Measurements from ENCODE around the gene MGAT4A. TPM values are rescaled to one million over a fixed set of nuclear protein-coding genes. Genes with fewer than 3 reads are reported as not detected.

The MGAT4A gene
- total and polyA plus RNA-seq, 9 of the 15 experiments (the other 6 are each of a cell fraction or from before 2014, with no cell fraction given) = 0.03 to 0.53 (median 0.18) TPM; not detected in 2

DNA sequence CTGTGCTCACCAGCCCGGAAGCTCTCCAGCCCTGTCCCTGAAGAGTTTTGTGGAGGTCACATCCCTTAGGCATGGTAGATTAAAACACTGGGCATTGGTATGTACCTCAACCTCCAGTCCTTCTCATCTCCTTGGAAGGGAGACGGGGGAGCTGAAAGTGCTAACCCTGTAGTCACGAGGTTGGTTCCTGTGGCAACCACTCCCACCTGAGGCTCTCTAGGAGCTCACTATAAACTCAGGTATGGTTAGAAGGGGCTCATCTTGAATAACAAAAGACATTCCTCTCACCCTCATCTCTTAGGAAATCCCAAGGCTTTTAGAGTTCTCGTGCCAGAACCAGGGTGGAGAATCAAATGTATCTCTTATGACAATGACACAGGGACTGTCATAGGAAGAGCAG is 43.0 kb upstream of the MGAT4A start:
- intact Hi-C loops (cut with micrococcal nuclease) (no loop called here), in situ Hi-C loops (cut with MboI) (no loop called here)
- Histone ChIP-seq H3K79me2 (ENCODE audit: control insufficient read depth, insufficient read depth, low read length) (no peaks in the 10 kb centered on the region), H3K9ac (ENCODE audit: insufficient read depth in 1 of 2, low read depth in 2 of 2, low read length in 2 of 2) (no peak overlapping the region), H3K4me2 (ENCODE audit: insufficient read depth, low read length) (no peak overlapping the region), H3K4me1 (replicated peaks in 1 of 2; ENCODE audit: control insufficient read depth in 2 of 2, insufficient read depth in 2 of 2, low read length in 2 of 2) (no peaks in the 10 kb centered on the region), H4K20me1 (replicated peaks; ENCODE audit: control insufficient read depth, insufficient read depth, low read length) (no peaks in the 10 kb centered on the region; the same call in 1 of the 2 replicates), H3K27ac (ENCODE audit: extremely low read depth, low read depth, low read length) (no peak overlapping the region), H2AFZ (ENCODE audit: low read depth, low read length) (no peak overlapping the region), H3K9me1 (ENCODE audit: control insufficient read depth, insufficient read depth, low read length) (no peaks in the 10 kb centered on the region), H3K36me3 (ENCODE audit: control insufficient read depth, insufficient read depth, low read length) (no peaks in the 10 kb centered on the region), H3K4me3 (no peak overlapping the region), H3K9me3 (replicated peaks; ENCODE audit: control insufficient read depth, insufficient read depth, low read depth, low read length) (no peaks in the 10 kb centered on the region), H3K27me3 (ENCODE audit: control insufficient read depth in 2 of 2, insufficient read depth in 2 of 2, low read length in 2 of 2) (peaks cover 22 to 61% of the 10 kb centered on the region in 2 experiments; a peak in 4 of 5 replicates)
- ATAC-seq = no peak
- FAIRE-seq = no peak
- CTCF ChIA-PET (ENCODE audit: low intra/inter-chr PET ratio) = no interaction called here
- BruUV-seq (replicated peaks) = no TSS peak
- DNase-seq (ENCODE audit: extremely low read depth in 1 of 4, low spot score in 3 of 4) = no peak
- POLR2A ChIA-PET = interaction anchor here (0.6 to 0.7 kb wide), 2 partner anchors 107 to 660 kb away, joined by 3 read pairs; no protein-coding TSS in a partner anchor
- WGBS (ENCODE audit: insufficient coverage, low coverage, missing lambda C conversion rate) = 0% methylated on average over 3 of the region's 4 CpGs
- TF ChIP-seq, protein P1, sequence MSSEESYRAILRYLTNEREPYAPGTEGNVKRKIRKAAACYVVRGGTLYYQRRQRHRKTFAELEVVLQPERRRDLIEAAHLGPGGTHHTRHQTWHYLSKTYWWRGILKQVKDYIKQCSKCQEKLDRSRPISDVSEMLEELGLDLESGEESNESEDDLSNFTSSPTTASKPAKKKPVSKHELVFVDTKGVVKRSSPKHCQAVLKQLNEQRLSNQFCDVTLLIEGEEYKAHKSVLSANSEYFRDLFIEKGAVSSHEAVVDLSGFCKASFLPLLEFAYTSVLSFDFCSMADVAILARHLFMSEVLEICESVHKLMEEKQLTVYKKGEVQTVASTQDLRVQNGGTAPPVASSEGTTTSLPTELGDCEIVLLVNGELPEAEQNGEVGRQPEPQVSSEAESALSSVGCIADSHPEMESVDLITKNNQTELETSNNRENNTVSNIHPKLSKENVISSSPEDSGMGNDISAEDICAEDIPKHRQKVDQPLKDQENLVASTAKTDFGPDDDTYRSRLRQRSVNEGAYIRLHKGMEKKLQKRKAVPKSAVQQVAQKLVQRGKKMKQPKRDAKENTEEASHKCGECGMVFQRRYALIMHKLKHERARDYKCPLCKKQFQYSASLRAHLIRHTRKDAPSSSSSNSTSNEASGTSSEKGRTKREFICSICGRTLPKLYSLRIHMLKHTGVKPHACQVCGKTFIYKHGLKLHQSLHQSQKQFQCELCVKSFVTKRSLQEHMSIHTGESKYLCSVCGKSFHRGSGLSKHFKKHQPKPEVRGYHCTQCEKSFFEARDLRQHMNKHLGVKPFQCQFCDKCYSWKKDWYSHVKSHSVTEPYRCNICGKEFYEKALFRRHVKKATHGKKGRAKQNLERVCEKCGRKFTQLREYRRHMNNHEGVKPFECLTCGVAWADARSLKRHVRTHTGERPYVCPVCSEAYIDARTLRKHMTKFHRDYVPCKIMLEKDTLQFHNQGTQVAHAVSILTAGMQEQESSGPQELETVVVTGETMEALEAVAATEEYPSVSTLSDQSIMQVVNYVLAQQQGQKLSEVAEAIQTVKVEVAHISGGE (CRISPR knock-in tag; IDR thresholded peaks at IDR 0.05) = no peak
- TF ChIP-seq PRPF4 (IDR thresholded peaks at IDR 0.05; ENCODE audit: insufficient read depth, low read depth, low read length, poor library complexity, severe bottlenecking) = no peak
- TF ChIP-seq, protein P2, sequence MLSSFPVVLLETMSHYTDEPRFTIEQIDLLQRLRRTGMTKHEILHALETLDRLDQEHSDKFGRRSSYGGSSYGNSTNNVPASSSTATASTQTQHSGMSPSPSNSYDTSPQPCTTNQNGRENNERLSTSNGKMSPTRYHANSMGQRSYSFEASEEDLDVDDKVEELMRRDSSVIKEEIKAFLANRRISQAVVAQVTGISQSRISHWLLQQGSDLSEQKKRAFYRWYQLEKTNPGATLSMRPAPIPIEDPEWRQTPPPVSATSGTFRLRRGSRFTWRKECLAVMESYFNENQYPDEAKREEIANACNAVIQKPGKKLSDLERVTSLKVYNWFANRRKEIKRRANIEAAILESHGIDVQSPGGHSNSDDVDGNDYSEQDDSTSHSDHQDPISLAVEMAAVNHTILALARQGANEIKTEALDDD (IDR thresholded peaks at IDR 0.05) = no peak
- TF ChIP-seq MECOM (CRISPR knock-in tag; IDR thresholded peaks at IDR 0.05) = no peak
- TF ChIP-seq, protein P3, sequence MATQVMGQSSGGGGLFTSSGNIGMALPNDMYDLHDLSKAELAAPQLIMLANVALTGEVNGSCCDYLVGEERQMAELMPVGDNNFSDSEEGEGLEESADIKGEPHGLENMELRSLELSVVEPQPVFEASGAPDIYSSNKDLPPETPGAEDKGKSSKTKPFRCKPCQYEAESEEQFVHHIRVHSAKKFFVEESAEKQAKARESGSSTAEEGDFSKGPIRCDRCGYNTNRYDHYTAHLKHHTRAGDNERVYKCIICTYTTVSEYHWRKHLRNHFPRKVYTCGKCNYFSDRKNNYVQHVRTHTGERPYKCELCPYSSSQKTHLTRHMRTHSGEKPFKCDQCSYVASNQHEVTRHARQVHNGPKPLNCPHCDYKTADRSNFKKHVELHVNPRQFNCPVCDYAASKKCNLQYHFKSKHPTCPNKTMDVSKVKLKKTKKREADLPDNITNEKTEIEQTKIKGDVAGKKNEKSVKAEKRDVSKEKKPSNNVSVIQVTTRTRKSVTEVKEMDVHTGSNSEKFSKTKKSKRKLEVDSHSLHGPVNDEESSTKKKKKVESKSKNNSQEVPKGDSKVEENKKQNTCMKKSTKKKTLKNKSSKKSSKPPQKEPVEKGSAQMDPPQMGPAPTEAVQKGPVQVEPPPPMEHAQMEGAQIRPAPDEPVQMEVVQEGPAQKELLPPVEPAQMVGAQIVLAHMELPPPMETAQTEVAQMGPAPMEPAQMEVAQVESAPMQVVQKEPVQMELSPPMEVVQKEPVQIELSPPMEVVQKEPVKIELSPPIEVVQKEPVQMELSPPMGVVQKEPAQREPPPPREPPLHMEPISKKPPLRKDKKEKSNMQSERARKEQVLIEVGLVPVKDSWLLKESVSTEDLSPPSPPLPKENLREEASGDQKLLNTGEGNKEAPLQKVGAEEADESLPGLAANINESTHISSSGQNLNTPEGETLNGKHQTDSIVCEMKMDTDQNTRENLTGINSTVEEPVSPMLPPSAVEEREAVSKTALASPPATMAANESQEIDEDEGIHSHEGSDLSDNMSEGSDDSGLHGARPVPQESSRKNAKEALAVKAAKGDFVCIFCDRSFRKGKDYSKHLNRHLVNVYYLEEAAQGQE (IDR thresholded peaks at IDR 0.05; ENCODE audit: borderline replicate concordance) = no peak
- TF ChIP-seq, protein P3 (CRISPR knock-in tag; IDR thresholded peaks at IDR 0.05; ENCODE audit: low read depth) = no peak
- TF ChIP-seq SP2 (IDR thresholded peaks at IDR 0.05; ENCODE audit: extremely low read depth, low read depth, low read length, poor library complexity, severe bottlenecking) = no peak
- TF ChIP-seq RBM17 (IDR thresholded peaks at IDR 0.05; ENCODE audit: borderline replicate concordance, low read depth, low read length) = no peak
- TF ChIP-seq ZNF76 (CRISPR knock-in tag; IDR thresholded peaks at IDR 0.05; ENCODE audit: borderline replicate concordance) = no peak

Measured in K562 (cell line).